ENCODE data around the gene NCR2. TPM values are rescaled to one million over a fixed set of nuclear protein-coding genes. Genes with fewer than 3 reads are reported as not detected.

The NCR2 gene
- total and polyA plus RNA-seq, 2 donors (not counting 1 experiment from before 2014, with no cell fraction given): not detected

GRCh38 chr6:41288030-41288753 lies 47.2 kb upstream of the NCR2 start:
- Mint-ChIP-seq H3K9me3 (ENCODE audit: insufficient read depth) (no peaks in the 10 kb centered on the region), H3K4me1 (peaks cover 6% of the 10 kb centered on the region), H3K4me3 (no peak overlapping the region), H3K27me3 (peaks cover 9% of the 10 kb centered on the region), H3K27ac (peak overlapping the region; percentile 2)
- DNase-seq (peak; percentile 31), ATAC-seq (ENCODE audit: low read depth) (no peak)
- no peak overlapping the region for H3K27ac ChIP-seq (ENCODE audit: low read length in 2 of 2)
- no peaks in the 10 kb centered on the region for H4K20me1 ChIP-seq (ENCODE audit: control insufficient read depth, insufficient read depth, low read length, poor library complexity, severe bottlenecking)
- no peaks in the 10 kb centered on the region for H3K9me3 ChIP-seq (ENCODE audit: control extremely low read depth in 1 of 3, control insufficient read depth in 2 of 3, insufficient read depth in 1 of 3, low read length in 2 of 3)
- peaks cover 0 to 2% (median 0%) of the 10 kb centered on the region in 4 experiments for H3K27me3 ChIP-seq (replicated peaks in 1 of 4; ENCODE audit: control extremely low read depth in 1 of 4, control insufficient read depth in 3 of 4, insufficient read depth in 4 of 4, low read length in 3 of 4)
- no peak overlapping the region for H3K4me3 ChIP-seq (ENCODE audit: control extremely low read depth in 1 of 5, extremely low read depth in 1 of 5, insufficient read depth in 1 of 5, low read depth in 2 of 5, low read length in 4 of 5)
- no peaks in the 10 kb centered on the region for H3K4me1 ChIP-seq (ENCODE audit: control insufficient read depth in 2 of 2, insufficient read depth in 2 of 2, low read length in 2 of 2)
- no peaks in the 10 kb centered on the region for H3K36me3 ChIP-seq (replicated peaks in 1 of 2; ENCODE audit: control extremely low read depth in 1 of 2, control insufficient read depth in 1 of 2, extremely low read depth in 1 of 2, insufficient read depth in 2 of 2, low read length in 1 of 2)
- H3K4me2 ChIP-seq (replicated peaks; ENCODE audit: low read depth, low read length, poor library complexity, severe bottlenecking): no peak overlapping the region
- H3K79me2 ChIP-seq (ENCODE audit: control insufficient read depth, insufficient read depth, low read length): no peaks in the 10 kb centered on the region
- POLR2A ChIA-PET: no interaction called here
- TF ChIP-seq, protein P1, sequence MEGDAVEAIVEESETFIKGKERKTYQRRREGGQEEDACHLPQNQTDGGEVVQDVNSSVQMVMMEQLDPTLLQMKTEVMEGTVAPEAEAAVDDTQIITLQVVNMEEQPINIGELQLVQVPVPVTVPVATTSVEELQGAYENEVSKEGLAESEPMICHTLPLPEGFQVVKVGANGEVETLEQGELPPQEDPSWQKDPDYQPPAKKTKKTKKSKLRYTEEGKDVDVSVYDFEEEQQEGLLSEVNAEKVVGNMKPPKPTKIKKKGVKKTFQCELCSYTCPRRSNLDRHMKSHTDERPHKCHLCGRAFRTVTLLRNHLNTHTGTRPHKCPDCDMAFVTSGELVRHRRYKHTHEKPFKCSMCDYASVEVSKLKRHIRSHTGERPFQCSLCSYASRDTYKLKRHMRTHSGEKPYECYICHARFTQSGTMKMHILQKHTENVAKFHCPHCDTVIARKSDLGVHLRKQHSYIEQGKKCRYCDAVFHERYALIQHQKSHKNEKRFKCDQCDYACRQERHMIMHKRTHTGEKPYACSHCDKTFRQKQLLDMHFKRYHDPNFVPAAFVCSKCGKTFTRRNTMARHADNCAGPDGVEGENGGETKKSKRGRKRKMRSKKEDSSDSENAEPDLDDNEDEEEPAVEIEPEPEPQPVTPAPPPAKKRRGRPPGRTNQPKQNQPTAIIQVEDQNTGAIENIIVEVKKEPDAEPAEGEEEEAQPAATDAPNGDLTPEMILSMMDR (IDR thresholded peaks at IDR 0.05): no peak
- no peak for TF ChIP-seq EZH2 (IDR thresholded peaks at IDR 0.05; ENCODE audit: borderline replicate concordance, insufficient read depth, low read depth, low read length, poor library complexity, severe bottlenecking)
- no peak overlapping the region for H3K9ac ChIP-seq (ENCODE audit: low read length)
- intact Hi-C loops (cut with micrococcal nuclease): no loop called here
- CTCF ChIA-PET: interaction anchor here (1.1 to 1.3 kb wide), 3 partner anchors 10 to 86 kb away, joined by 3 to 10 read pairs (median 3); no protein-coding TSS in a partner anchor
- WGBS (ENCODE audit: insufficient coverage): 80% methylated on average over 1 of the region's 6 CpGs
- no peak overlapping the region for H2AFZ ChIP-seq (ENCODE audit: insufficient read depth, low read depth, low read length, poor library complexity, severe bottlenecking)

DNA sequence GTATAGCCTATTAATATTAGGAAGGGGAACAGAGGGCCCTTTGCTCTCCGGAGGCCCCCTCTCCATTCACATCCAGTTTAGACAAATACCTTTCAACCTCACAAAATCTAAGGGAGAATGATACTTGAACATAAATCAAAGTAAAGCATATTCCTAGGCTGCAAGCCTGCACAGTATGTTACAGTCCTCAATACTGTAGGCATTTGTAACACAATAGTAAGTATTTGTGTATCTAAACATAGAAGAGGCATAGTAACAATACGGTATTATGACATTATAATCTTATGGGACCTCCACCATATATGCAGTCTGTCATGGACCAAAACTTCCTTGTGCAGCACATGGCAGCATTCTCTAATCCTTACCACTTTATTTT lies 46.7 kb upstream of the NCR2 start:
- POLR2A ChIA-PET: no interaction called here
- DNase-seq (no peak), ATAC-seq (ENCODE audit: low read depth) (no peak)
- CTCF ChIA-PET: interaction anchor here (1.1 kb wide), 1 partner anchor 17 kb away, joined by 3 read pairs; no protein-coding TSS in a partner anchor
- Histone ChIP-seq H2AFZ (ENCODE audit: insufficient read depth, low read depth, low read length, poor library complexity, severe bottlenecking) (no peak overlapping the region), H3K4me2 (replicated peaks; ENCODE audit: low read depth, low read length, poor library complexity, severe bottlenecking) (no peak overlapping the region), H4K20me1 (ENCODE audit: control insufficient read depth, insufficient read depth, low read length, poor library complexity, severe bottlenecking) (no peaks in the 10 kb centered on the region), H3K27ac (ENCODE audit: low read length in 2 of 2) (no peak overlapping the region), H3K27me3 (replicated peaks in 1 of 4; ENCODE audit: control extremely low read depth in 1 of 4, control insufficient read depth in 3 of 4, insufficient read depth in 4 of 4, low read length in 3 of 4) (peaks cover 0 to 2% (median 0%) of the 10 kb centered on the region in 4 experiments), H3K36me3 (replicated peaks in 1 of 2; ENCODE audit: control extremely low read depth in 1 of 2, control insufficient read depth in 1 of 2, extremely low read depth in 1 of 2, insufficient read depth in 2 of 2, low read length in 1 of 2) (no peaks in the 10 kb centered on the region), H3K4me1 (ENCODE audit: control insufficient read depth in 2 of 2, insufficient read depth in 2 of 2, low read length in 2 of 2) (no peaks in the 10 kb centered on the region), H3K9ac (ENCODE audit: low read length) (no peak overlapping the region), H3K9me3 (ENCODE audit: control extremely low read depth in 1 of 3, control insufficient read depth in 2 of 3, insufficient read depth in 1 of 3, low read length in 2 of 3) (no peaks in the 10 kb centered on the region), H3K79me2 (ENCODE audit: control insufficient read depth, insufficient read depth, low read length) (no peaks in the 10 kb centered on the region), H3K4me3 (ENCODE audit: control extremely low read depth in 1 of 5, extremely low read depth in 1 of 5, insufficient read depth in 1 of 5, low read depth in 2 of 5, low read length in 4 of 5) (no peak overlapping the region)
- no CpG with 5 or more reads among the region's 2 CpGs for WGBS (ENCODE audit: insufficient coverage)
- intact Hi-C loops (cut with micrococcal nuclease): no loop called here
- H3K27ac Mint-ChIP-seq: peak overlapping the region; percentile 2
- no peak for TF ChIP-seq EZH2 (IDR thresholded peaks at IDR 0.05; ENCODE audit: borderline replicate concordance, insufficient read depth, low read depth, low read length, poor library complexity, severe bottlenecking)
- TF ChIP-seq, protein P1 (IDR thresholded peaks at IDR 0.05): no peak
- H3K27me3 Mint-ChIP-seq: peaks cover 7% of the 10 kb centered on the region
- H3K4me3 Mint-ChIP-seq: no peak overlapping the region
- peaks cover 7% of the 10 kb centered on the region for H3K4me1 Mint-ChIP-seq
- no peaks in the 10 kb centered on the region for H3K9me3 Mint-ChIP-seq (ENCODE audit: insufficient read depth)

Data from B cell (primary cell).